GM19452 (cell line): ENCODE data around the gene STX1A.

Source experiments
- ATAC-seq: cut with Tn5 transposase; IDR thresholded peaks from one replicate; pipeline ENCODE4 v1.9.1; 2021; ENCODE audit not compliant: unreplicated experiment

STX1A gene

GRCh38 chr7:73718905-73719805 is at the start of gene STX1A:
Gene STX1A (minus strand): TSS chr7:73719669. CDS start chr7:73719631, 38 bp downstream.
- ATAC-seq: peak; percentile 77

- no peak for ATAC-seq
These were observed 49.4 kb upstream of the STX1A start for GRCh38 chr7:73768641-73769480.

DNA sequence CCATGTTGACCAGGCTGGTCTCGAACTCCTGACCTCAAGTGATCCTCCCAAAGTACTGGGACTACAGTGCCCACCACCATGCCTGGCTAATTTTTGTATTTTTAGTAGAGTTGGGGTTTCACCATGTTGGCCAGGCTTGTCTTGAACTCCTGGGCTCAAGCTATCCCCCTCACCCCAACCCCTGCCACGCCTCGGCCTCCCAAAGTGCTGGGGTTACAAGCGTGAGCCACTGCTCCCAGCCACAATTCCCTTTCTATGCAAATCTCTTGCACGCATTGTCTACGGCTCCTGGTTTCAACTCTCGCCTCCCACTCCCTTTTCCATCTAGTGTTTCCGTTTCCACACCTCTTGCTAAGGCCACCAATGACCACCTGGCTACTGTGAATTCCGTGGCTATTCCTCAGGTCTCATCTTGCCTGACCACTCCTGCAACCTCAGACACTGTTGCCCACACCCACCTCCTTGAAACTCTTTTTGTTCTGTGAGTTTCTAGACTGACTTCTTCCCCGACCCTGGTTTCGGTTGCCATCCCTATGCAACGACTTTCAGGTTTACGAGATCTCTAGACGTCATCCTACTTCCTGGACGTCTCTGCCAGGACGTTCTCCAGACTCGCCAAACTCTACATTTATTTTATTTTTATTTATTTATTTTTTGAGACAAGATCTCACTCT is 47.2 kb upstream of the STX1A start:
- no peak for ATAC-seq

DNA sequence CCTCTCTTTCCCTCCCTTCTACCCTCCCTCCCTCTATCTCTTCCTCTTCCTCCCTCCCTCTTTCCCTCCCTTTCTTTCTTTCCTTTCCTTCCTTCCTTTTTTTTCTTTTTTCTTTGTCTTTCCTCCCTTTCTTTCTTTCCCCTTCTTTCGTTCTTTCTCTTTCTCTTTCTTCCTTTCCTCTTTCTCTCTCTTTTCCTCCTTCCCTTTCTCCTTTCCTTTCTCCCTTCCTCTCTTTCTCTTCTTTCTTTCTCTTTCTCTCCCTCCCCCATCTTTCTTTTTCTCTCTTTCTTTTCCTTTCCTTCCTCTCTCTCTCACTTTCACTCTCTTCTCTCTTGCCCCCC is 43.2 kb upstream of the STX1A start:
- no peak for ATAC-seq

GRCh38 chr7:73761854-73762658 is 42.6 kb upstream of the STX1A start:
- no peak for ATAC-seq

DNA sequence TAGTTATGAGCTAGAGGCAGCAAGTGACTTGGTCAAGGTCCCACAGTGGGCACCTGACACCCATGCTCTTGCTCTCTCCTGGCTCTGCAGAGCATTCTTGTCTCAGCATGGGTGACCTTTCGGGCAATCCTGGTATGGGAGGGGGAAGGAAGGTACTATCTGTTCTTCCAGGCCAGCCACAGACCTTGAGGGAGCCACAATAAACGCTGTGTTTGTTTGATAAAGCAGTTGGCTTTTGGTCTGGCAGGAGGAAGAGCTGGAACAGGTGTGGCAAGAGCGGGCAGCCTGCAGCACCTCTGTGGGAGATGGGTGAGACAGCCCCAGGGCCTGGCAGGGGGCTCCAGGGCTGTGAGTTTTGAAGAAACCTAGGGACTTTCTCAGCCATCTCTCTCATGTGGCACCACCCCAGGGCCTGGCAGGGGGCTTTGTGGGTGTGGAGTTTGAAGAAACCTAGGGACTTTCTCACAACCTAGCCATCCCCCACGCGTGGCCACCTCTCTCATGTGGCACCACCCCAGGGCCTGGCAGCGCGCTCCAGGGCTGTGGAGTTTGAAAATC is 39.2 kb upstream of the STX1A start:
- ATAC-seq: no peak

DNA sequence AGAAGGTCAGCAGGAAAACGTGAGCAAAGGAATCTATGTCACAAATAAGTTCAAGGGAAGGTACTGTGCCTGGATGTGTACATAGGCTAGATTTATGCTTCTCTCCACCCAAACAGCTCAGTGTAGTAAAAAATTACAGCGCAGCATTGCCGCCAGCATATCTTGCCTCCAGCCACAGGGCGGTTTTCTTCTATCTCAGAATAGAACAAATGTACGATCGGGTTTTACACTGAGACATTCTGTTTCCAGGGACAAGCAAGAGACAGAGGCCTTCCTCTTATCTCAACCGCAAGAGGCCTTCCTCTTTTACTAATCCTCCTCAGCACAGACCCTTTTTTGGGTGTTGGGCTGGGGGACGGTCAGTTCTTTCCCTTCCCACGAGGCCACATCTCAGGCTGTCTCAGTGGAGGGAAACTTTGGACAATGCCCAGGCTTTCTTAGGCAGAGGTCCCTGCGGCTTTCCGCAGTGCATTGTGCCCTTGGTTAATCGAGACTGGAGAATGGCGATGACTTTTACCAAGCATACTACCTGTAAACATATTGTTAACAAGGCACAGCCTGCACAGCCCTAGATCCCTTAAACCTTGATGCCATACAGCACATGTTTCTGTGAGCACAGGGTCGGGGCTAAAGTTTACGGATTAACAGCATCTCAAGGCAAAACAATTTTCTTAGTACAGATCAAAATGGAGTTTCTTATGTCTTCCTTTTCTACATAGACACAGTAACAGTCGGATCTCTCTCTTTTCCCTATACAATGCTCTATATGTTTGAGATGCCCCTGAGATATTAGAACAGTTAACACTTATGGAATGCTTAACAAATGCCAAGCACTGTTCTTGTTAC is 30.7 kb upstream of the STX1A start:
- no peak for ATAC-seq

- ATAC-seq: no peak
These were observed 26.9 kb upstream of the STX1A start for GRCh38 chr7:73746378-73746777.

DNA sequence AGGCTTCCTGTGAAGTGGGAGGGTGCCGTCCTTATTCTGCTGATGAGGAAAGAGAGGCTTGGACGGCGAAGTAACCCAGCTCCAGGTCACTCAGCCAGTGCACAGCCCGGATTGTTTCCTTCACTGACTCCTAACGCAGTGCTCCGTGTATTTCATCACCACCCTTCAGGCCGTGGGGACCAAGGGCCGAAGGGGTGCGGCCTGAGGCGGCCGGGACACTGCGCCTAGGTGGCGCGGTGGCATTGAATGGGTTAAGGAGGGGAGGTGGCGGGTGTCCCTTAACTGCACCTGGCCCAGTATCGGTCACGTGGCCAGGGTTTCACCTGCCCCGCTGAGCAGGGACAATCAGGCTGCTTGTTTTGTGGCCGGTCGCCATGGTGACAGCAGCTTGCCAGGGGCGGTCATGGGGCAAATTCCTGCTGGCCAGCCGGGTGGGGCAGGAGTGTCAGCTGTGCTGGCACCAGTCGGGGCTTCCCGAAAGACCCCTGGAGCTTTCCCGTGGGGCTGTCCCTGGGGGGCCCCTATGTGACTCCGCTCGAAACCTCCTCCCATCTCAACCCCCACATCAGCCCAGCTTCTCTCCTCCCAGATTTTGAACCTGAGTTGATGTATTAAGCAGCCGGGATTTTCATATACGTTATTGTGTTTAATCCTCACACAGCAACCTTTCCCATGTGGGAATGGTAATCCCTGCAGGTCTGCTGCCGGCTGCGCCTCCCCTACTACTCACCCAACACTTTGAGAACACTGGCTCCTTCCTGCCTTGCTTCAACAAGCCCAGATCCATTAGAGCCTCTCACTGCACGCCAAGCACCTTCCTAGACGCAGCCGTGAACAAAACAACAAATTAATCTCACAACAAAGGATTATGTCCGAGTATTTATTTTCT is 23.5 kb upstream of the STX1A start:
- no peak for ATAC-seq

- ATAC-seq: no peak
These were observed 22.9 kb upstream of the STX1A start for GRCh38 chr7:73742338-73742752.

DNA sequence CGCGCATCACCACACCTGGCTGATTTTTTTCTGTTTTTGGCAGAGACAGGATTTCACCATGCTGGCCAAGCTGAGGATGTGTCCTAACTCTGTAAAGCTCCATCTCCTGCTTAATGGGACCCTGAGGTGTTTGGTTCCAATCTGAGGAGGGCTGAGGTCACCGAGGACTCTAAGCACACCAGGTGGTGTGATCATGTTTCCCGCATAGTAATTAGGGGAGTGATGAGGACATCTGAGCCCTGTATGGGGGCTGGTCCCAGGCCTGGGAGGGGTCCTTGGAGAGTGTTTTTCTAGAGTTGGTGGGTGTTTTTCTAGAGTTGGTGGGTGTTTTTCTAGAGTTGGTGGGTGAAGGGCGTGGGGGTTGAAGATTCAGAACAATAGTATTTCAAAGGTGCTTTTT is 22.1 kb upstream of the STX1A start:
- no peak for ATAC-seq

GRCh38 chr7:73740771-73741170 is 21.3 kb upstream of the STX1A start:
- ATAC-seq: no peak

DNA sequence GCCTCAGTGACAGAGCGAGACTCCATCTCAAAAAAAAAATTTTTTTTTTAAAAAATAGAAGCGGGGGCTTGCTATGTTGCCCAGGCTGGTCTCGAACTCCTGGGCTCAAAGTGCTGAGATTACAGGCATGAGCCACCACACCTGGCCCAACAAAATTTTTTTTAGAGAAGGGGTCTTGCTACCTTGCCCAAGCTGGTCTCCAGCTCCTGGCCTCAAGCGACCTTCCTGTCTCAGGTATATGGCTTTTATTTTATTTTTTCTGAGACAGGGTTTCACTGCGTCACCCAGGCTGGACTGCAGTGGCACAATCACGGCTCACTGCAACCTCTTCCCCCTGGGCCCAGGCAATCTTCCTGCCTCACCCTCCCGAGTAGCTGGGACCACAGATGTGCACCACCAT is 20.7 kb upstream of the STX1A start:
- ATAC-seq: no peak

- ATAC-seq: no peak
These were observed 19.9 kb upstream of the STX1A start for GRCh38 chr7:73739387-73739767.

DNA sequence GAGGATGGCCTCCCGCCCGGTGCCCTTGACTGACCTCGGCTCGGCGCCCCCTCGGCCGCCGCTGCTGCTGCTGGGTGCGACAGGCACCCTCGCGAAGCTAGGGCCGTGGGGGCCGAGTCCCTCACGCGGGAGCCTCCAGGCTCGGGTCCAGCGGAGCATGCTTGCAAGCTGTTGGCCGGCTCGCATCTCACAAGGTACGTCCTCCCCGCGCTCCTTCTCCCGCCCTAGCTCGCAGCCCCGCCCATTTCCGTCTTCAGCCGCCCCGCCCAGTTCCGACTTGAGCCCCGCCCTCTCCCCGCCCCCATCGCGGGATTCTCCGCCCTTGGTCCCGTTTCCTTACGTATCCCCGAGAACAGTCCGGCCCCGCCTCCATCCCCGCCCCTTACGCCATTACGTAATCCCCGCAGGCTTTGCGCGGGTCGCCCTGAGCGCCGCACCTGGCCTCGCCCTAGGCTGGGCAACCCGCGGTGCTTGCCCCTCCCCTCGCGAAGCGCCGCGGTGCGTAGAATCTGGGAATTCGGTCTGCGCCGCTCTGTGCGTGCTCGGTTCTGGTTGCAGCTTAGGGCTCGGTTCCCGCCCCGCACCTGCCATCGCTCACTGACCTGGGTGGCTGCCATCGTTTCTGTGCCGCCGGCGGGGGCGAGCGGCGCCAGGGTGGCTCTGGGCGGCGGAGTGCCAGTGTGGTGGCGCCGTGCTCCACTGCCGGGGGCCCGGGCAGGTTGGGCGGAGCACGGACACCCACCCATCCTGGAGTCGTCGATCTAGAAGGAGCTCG is 19.3 kb upstream of the STX1A start, which contains the start of gene ABHD11:
Gene ABHD11, minus strand, starts transcription at position 191 of the 775 bp plus-strand sequence. Its CDS starts 32 bp downstream, at position 159.
- ATAC-seq: peak; percentile 83

DNA sequence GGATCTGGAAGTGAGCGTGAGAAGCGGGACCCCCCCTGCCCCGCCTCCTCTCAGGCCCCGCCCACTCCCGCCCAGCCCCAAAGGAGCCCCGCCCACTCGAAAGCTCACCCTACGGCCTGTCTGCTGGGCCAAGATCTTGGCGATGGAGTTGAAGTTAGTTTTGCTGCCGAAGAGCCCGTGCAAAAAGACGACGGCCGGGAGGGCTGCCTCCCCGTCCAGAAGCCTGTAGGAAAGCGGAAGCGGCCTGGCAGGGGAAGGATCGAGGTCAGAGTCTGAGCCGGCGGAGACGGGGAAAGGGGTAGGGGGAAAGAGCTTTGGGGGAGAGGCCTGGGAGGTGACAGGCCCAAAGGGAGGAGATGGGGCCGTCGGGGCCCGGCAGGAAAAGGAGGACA is 18.7 kb upstream of the STX1A start:
- ATAC-seq: peak; percentile 18

DNA sequence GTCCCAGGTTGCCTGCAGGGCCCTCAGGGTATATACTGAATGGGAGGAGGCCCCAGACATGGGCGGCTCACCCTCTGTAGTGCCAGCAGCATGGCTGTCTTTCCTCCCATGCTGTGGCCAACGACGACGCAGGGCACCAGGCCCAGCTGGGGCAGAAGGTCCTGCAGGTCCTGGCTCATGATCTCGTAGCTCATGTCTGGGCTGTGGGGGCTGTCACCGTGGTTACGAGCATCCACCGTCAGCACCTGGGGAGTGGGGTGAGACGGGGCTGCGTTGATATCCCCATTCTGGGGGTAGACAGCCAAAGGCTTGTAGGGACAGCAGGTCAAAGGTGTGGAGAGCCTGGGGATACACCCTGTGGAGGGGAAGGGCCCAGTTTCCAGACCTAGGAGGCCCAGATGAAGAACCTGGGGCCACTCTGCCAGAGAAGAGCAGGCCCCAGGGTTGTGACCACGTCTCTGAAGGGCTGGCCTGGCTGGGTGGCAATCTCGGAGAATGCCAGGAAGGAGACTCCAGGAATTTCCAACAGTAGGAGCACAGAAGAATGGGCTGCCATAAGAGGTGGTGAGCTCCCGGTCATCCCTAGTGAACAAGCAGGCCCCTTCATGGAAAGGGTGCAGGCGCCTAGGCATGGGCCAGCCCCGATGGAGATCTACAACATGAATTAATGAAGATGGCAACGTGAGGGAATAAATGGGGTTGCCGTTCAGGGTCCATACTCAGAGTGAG is 18.2 kb upstream of the STX1A start:
- no peak for ATAC-seq
